ENCODE measurements around the gene IL25.
"Not testable (repeated sequence)": the region's sequence is repeated elsewhere in the genome, so short reads cannot be mapped to it uniquely, and the experiment has no call there.

The IL25 gene

GRCh38 chr14:23389871-23390270 is 17.3 kb downstream of the IL25 start:
- not testable (repeated sequence) for DNase-seq (ENCODE audit: low read depth)

GRCh38 chr14:23392613-23393012 is 20.0 kb downstream of the IL25 start:
- DNase-seq (ENCODE audit: low read depth), result no peak

DNA sequence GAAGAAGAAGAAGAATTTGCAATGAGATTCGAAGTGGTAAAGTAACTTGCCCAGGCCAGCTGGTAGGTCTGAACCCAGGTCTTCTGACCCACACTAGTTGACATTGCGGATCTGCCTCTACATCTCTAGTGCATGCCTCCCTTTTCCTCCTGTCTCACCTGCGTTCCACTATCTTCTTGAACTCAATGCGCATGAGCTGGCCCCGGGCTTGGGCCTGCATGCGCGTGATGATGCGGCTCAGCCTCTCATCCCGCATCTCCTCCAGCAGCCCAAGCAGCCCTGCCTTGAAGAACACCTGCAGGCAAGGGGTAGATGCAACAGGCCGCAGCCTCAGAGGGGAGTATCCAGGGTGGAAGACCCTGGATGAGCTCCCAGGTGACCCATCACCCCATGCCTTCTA is 23.5 kb downstream of the IL25 start:
- DNase-seq (ENCODE audit: low read depth), result no peak

GRCh38 chr14:23396781-23397407 is 24.3 kb downstream of the IL25 start:
- no peak for DNase-seq (ENCODE audit: low read depth)

DNA sequence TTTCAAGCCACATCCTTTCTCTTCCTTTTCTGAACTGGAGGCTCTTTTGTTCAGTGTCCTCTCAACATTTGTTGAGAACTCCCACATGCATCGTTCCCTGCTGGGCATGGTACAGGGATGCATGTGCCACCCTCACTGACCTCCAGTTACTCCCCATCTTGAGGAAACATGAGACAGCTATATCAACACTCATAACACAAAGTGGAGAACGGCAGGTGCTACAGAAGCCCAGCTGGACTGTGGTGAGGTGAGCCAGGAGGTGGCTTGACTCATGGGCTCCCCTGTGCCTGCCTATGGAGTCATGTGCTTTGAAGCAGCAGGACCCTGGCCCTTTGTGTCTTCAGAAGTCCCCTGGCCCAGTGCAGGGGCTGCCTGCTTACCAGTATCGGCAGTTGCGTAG is 25.7 kb downstream of the IL25 start:
- DNase-seq (ENCODE audit: low read depth), result no peak

DNA sequence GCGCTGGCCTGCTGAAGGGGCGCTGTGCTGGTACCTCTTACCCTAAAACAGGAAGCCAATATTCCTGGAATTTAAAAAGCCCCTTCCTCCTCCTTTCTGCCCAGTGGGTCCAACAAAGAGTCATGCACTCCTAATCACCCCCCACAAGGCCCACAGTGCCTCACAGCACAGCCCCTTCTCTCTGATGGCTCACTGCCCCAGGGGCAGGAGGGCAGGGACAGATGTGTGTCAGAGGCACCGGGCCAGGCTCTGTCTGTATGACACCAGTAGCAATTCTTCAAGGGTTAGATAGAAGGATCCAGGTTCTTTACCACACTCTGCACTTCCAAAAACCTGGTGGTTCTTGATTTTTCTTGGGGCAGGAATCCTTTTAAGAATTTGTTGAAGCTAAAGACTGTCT is 26.5 kb downstream of the IL25 start:
- DNase-seq (ENCODE audit: low read depth), result no peak

DNA sequence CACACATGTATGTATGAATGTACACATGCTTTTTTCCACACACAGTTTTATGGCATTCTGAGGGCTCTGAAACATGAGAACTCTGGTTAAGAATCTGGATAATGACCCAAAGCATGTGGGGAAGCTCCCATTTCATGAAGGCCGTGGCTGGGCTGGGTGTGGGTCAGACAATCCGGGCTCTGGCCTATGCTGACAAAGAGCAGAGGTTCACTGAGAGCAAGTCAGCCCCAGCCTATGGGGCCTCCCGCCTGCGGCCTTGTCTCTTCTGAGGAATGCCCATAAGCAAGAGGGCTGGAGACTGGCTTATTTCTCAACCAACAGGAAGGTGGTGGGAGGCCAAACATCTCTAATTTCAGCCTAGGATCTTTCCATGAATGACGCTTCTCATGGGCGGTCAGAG is 27.0 kb downstream of the IL25 start:
- no peak for DNase-seq (ENCODE audit: low read depth)

DNA sequence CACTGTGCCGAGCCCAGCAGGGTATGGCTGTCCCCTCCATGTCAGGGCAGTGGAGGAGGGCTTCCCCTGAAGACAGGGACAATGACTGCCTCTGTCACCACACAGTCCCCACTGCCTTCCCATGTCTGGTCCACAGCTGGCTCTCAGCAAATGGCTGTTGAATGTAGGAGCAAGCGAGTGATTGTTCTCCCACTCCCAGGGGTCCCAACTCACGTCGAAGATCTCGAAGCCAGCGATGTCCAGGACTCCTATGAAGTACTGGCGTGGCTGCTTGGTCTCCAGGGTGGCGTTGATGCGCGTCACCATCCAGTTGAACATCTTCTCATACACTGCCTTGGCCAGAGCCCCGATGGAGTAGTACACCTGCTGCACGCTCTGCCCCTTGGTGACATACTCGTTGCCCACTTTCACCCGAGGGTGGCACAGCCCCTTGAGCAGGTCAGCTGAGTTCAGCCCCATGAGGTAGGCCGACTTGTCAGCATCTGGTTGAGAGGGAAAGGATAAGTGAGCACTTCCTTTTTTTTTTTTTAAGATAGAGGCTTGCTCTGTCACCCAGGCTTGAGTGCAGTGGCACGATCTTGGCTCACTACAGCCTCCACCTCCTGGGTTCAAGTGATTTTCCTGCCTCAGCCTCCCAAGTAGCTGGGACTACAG is 28.0 kb downstream of the IL25 start:
- not testable (repeated sequence) for DNase-seq (ENCODE audit: low read depth)

GRCh38 chr14:23401291-23401690 is 28.7 kb downstream of the IL25 start:
- no peak for DNase-seq (ENCODE audit: low read depth)

GRCh38 chr14:23402296-23403138 is 29.9 kb downstream of the IL25 start:
- DNase-seq (ENCODE audit: low read depth), result no peak

GRCh38 chr14:23403139-23403438 is 30.5 kb downstream of the IL25 start:
- no peak for DNase-seq (ENCODE audit: low read depth)

- no peak for DNase-seq (ENCODE audit: low read depth)
Measured at GRCh38 chr14:23403908-23404307, 31.3 kb downstream of the IL25 start.

- no peak for DNase-seq (ENCODE audit: low read depth)
Measured at GRCh38 chr14:23404331-23404900, 31.8 kb downstream of the IL25 start.

- no peak for DNase-seq (ENCODE audit: low read depth)
Measured at GRCh38 chr14:23405096-23405495, 32.5 kb downstream of the IL25 start.

GRCh38 chr14:23405516-23406025 is 33.0 kb downstream of the IL25 start:
- DNase-seq (ENCODE audit: low read depth), result no peak

DNA sequence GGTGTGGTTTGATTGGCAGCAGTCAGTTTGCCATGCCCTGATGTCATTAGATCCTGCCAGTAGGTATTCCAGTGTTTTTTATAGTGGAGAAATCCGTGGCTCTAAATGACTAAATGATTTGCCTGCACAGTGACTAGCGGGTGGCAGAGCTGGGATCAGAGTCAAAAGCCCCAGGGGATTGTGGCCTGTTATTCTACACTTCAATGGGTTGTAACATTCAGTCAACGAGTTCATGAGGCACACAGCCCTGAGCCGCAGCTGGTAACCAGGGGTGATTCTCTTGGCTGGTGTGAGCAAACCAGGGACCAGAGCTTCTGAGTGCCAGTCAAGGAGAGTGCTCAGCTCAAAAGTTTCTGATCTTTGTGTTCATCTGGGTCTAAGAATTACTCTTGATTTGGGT is 33.6 kb downstream of the IL25 start:
- no peak for DNase-seq (ENCODE audit: low read depth)

- no peak for DNase-seq (ENCODE audit: low read depth)
Measured at GRCh38 chr14:23406725-23407355, 34.2 kb downstream of the IL25 start.

GRCh38 chr14:23407516-23408306 is 35.1 kb downstream of the IL25 start, which contains the start of gene MYH6:
Gene MYH6 (minus strand): TSS chr14:23408273. CDS start chr14:23407223, 1,050 bp downstream.
- no peak for DNase-seq (ENCODE audit: low read depth)

- no peak for DNase-seq (ENCODE audit: low read depth)
Measured at GRCh38 chr14:23408307-23408630, 35.7 kb downstream of the IL25 start.

- no peak for DNase-seq (ENCODE audit: low read depth)
Measured at GRCh38 chr14:23409475-23409874, 36.9 kb downstream of the IL25 start.

DNA sequence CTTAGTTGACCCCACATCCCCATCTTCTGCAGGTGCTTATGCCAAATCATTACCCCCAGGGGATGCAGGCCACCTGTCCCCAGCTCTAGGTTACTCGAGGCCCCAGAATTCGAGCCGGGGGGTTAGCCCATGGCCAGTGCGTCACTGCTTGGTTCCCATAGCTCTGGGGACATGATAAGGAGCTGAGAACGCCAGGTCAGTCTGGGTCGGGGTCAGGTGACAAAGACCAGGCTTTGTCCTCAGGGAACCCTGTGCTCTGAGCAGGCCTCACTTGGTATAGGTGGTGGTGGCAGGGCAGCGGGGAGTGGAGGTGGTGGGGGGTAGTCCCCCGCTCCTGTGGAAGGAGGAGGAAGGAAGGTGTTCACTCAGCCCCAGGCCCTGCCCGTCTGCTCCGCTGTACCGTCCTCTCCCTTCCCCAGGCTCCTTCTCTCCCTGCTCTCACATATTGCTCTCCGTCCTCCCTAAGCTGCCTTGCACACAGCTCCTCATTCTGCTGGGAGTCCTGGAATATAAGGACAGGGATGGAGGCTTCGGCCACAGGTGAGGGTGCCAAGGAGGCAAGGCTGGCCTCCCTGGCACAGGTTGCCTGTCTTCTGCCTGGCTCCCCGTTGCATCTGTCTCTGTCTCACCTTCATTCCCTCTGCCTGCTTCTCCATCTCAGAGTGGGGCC is 37.5 kb downstream of the IL25 start:
- DNase-seq (ENCODE audit: low read depth), result no peak

All from CMK (cell line).